Measurements from ENCODE around the gene ATP11A. TPM values are rescaled to one million over a fixed set of nuclear protein-coding genes. Genes with fewer than 3 reads are reported as not detected.

ATP11A gene
- total RNA-seq, 1 donor from 2014 or later, result 22.1 TPM

GRCh38 chr13:112907871-112908331 is 218.1 kb downstream of the ATP11A start:
- no peak for DNase-seq

GRCh38 chr13:112908342-112908741 is 218.5 kb downstream of the ATP11A start:
- DNase-seq, result no peak

DNA sequence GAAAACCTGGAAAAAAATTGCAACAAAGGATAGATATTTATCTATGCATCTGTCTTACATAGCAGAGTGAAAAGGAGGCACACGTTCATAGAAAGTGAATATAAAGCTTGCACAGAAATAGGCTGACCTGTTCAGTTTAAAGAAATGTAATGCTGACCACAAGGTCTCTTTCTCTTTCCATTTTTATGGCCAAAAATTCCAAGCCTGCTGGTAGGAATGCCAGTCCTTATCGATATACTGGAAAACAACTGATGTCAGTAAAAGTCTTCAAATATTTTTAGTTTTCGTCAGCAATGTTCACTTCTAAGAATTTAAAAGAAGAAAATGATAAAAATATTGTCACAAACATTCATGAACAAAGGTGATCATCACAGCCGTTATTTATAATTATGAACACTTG is 220.2 kb downstream of the ATP11A start:
- DNase-seq, result no peak

DNA sequence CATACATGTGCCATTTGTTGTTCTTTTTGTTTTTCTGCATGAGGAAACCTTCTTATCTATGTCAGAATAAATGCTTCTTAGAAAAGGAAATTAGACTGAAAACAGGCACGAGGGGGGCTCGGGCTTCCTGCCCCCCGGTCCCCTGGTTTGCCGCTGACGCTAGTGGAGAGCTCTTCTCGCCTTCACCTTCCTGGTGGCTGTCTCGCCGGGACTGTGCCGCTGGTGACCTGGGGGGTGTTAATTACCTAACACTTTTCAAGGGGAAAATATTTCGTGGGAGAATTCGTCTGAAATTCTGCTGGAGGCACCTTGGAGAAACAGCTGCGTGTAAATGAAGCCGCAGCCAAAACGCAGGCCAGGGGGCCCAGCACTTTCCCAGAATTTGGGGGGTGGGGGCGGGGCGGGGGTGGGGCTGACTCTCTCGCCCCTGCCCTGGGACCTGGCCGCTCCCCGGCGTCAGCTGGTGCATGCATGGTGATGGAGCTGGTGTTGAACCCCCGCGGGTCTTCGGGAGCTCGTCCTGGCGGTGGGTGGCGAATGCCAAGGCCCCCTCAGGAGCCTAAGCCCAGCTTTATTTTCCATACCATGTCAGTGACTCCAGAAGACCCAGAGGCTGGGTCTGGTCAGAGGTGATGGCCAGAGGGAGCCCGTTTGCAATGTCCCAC is 220.9 kb downstream of the ATP11A start:
- no peak for DNase-seq

DNA sequence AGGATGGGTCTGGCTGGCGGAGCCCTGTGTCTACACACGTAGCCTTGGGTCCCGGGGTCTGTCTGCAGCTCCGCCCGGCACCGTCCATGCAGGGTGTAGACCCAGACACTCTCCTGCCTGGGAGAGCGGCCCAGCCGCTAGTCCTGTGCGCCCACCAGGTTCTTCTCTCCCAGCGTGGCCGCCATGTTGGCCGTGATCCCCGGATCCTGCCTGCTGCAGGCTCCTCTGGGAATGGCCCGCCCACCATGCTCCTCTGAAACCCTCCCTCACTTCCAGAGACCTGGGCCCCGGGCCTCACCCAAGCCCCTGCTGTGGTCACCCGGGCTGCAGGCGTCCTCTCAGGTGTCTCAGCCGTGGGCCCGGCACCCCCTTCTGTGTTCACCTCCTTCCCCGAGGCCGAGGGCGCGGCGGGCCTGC is 221.5 kb downstream of the ATP11A start:
- DNase-seq, result no peak

DNA sequence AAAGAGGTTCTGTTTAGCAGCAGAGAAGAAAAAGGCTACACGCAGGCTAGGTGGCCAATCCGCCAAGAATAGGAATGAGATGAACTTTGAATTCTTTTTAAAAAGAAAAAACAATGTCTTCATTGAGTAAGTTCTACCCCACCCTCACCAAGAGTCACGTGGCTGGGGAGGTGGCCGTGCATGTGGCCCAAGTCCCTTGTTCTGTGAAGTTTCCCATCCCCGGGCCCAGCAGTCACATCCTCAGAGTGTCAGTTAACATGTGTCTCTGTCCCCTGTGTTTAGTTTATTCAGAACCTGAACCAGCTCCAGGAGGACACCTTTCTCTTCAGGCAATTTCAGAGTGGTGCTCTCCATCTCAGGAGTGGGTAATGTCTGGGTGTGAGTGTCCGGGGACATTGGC is 222.0 kb downstream of the ATP11A start:
- no peak for DNase-seq

GRCh38 chr13:112912726-112913440 is 223.0 kb downstream of the ATP11A start:
- DNase-seq, result no peak

DNA sequence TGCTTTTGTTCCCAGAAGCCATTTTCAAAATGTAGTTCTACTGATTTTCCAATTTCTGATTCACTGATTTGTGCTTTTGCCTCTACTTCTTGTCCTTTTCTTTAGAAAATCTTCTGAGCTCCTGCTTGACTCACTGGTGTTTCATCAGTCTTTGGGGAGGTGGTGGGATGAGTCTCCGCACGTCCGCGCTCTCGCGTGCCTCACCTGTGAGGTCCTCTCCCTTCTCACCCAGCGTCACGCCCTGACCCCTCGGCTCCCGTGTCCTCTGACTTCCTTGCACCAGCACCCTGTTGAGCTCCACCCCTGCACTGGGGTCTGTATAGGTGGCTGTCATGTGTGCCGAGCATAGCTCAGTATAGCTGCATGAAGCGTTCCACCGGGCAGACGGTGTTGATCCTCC is 226.5 kb downstream of the ATP11A start:
- no peak for DNase-seq

DNA sequence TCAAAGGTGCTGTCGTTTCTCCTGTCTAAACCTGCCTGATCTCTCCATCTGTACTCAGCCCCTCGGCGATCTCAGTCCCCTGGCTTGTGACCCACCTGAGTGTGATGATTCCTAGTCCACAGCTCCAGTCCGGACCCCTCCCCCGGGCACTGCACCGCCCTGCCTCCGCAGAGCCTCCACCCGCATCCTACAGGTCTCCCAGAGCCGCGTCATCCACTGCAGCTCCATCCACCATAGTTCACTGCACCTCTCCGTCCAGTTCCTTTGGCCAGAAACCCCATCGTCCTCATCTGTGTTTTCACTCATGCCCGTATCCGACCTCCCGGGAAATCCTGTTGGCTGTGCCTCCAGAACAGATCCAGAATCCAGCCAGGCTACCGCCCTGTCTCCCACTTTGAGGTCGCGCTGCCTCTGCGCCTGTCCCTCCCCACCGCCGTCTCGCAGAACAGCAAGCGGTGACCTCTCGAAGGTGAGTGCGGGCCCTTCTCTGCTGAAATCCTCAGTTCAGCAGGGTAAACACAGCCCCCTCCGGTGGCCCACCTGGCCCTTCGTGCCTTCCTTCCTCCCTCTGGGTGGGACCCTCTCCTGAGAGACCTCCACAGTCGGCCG is 227.3 kb downstream of the ATP11A start:
- DNase-seq, result no peak

DNA sequence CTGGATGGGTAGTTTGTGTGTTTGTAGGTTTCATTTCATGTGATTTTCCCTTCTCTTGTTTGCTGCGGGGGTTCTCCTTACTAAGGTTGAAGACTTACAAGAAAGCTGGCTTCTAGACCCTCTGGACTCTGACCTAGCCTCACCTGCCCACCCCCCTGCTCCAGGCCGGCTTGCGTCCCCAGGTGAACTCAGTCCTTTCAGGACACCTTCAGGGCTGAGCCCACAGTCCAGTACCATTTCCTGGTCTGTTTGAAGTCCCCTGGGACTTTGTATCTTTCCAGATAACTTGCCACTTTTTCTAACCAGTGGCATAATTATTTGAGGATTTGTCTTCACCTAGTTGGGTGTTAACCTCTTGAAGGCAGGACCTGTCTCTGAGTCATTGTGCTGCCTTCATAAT is 227.9 kb downstream of the ATP11A start:
- no peak for DNase-seq

DNA sequence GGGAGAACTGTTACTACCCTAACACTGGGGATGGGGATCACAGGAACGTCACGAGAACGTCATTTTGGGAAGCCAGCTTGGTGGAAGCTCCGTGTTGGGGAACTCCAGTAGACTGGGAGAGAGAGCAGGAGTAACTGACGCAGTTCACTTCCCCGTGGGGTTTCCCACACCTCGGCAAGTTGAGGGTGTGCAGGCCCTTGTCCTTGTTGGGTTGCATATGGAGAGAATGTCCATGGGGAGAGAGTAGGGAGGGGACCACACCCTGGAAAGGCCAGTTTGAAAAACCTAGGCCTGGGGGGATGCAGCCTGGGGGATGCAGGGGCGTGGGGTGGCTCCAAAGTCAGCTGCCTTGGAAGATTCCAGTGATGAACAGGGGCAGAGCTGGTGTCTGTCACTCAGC is 228.4 kb downstream of the ATP11A start:
- no peak for DNase-seq

DNA sequence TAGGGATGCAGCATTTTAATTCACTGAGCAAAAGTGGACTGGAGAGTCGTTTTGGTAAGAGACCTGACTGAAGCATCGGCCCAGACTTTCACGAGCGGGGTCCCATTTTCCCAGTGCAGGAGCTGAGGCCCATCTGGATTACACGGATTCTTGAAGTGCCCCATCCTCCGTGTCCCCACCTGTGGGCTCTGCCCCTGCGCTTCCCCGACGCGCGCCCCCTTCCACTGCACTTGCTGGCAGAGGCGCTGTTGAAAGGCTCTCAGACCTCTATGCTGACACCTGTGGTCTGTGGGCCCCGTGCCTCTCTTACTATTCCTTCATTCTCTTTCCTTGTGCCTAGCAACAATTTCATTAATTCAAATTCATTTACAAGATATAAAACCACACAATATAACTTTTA is 228.9 kb downstream of the ATP11A start:
- no peak for DNase-seq

- no peak for DNase-seq
These were observed 234.1 kb downstream of the ATP11A start for GRCh38 chr13:112923962-112924361.

- DNase-seq, result no peak
These were observed 234.5 kb downstream of the ATP11A start for GRCh38 chr13:112924365-112924764.

- DNase-seq, result no peak
These were observed 236.2 kb downstream of the ATP11A start for GRCh38 chr13:112926003-112926402.

DNA sequence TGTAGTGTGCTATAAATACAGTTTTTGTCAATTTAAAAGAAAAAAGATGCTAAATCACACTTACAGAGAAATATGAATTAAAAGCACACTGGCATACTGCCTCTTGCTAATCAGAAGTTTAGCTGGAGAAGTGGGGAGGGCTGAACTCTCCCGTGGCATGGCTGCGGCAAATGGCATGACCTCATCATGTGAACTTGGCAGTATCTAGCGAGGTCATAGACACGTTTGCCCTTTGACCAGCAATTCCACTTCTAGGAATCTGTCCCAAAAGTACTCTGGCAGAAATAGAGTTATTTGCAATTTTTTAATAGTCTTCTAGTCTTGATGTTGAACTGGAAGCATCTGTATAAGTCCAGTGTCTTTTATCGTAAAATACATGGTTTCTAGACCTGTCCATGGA is 237.2 kb downstream of the ATP11A start:
- no peak for DNase-seq

DNA sequence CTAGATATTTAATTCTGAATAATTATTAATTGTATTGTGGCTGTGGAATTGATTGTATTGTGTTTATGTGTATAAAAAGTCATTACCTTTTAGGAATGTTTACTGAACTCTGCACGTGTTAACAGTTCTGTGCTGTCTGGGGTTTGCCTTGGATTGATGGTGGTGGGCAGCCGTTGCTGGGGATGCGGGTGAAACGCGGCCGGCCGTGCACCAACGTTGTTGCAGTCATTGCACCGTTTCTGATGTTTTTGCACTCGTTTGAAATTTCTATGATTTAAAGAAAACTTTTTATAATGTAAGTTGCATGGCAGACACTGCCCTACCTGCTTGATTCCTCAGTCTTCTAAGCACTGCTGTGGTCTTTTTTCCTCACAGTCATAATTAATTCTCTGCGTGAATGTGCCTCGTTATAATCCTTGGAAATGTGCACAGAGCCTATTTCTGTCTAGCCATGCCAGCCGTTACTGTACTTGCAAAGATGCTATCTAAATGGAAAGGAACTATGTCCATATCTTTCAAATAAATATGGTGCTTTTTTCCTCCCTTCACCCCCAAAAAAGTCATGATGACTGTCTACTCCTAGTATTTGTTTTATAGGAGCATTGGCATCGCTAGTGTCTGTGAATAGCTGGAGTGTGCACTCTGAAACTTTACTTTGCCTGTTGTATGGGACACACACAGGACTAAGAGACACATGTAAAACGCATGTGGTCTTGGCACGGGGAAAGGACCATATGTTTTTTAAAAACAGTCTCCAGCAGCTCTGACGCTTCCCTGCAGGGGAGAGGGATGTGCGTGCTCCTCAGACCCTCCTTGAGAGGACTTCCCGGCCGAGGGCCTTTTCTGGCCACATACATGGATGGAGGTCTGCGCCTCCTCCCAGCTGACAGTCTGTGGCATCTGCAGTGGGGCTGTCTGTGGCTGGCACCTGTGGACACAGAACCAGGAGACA is 238.5 kb downstream of the ATP11A start:
- DNase-seq, result peak; percentile 66

DNA sequence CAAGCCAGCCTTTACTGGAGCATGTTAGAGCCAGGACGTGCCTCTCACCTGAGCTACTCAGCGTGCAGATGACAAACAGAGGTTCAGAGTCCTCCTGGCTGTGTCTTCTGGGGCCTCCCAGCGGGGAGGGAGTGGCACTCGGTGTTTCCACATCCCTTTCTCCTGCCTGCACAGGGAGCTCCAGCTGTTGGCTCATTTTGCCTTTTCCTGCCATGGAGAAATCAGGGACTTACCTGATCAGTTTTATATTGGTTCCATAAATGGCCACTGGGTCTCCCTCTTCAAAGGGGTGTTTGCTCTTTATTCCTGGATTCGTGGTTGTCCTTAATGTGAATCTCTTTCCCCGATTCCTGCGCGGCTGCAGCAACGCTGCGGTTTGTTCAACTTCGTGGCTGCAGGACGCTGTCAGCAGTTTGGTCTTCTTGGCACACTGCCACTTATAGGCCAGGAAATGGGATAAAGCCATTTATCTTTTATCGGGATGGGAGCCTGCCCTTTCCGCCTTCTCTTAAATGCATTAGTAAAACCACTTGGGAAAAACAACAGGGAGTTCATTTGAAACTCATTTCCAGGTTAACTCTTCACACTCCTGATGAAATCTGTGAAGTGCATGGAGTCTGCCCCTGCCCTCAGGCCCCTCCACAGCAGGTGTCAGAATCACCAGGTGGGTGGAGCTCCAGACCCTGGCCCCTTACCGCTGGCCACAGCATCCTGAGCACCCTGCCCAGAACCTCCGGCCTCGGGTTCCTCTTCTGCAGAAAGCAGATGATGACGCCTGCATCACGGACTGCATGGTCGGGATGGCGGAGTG is 239.3 kb downstream of the ATP11A start:
- DNase-seq, result peak; percentile 13

- no peak for DNase-seq
These were observed 239.9 kb downstream of the ATP11A start for GRCh38 chr13:112929783-112930055.

DNA sequence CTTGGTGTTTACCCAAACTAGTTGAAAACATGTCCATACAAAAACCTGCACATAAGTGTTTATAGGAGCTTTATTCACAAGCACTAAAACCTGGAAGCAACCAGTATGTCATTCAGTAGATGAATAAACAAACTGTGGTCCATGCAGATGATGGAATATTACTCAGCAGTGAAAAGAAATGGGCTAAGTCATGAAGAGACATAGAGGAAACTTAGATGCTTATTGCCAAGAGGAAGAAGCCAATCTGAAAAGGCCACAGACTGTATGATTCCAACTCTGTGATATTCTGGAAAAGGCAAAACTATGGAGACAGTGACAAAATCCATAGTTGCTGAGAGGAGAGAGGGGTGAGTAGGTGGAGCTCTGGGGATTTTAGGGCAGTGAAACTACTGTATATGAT is 240.4 kb downstream of the ATP11A start:
- no peak for DNase-seq

DNA sequence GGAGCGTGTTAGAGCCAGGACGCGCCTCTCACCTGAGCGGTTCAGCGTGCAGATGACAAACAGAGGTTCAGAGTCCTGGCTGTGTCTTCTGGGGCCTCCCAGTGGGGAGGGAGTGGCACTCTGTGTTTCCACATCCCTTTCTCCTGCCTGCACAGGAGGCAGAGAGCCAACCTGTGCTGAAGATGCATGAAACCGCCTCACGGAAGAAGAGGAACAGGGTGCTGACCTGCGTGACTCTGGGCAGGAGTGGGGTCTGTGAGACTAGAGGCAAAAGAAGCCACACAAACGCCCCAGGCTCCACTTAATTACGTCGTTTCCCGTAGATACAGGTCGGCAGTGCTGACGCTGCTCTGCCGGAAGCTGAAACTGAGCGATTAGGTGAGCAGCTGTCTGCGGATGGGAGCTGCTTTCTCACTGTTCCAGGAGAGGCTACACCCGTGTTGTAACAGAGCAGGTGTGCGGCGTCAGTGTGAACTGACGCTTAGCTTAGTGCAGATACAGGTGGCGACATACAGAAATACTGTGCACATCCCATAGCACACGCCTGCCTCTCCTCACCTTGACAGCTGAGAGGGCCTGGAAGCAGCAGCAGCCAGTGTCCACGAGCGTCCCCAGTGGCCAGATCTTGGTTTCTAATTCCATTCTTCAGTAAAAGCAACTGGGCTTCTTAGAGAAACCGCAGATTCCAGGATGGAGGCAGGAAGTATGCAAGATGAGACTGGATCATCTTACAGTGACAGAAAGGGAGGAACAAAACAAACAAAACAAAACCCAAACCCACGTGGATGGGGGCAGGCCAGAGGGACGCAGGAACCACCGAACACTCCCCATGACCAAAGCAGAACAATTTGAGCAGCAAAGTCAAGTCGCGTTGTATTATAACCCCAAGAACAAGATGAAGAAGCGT is 241.4 kb downstream of the ATP11A start:
- peak; percentile 61 for DNase-seq
